Measurements from ENCODE around the gene RNF34. TPM values are rescaled to one million over a fixed set of nuclear protein-coding genes. Genes with fewer than 3 reads are reported as not detected.
A peak's percentile ranks its signal among the peaks of the same experiment; 100 is the strongest.

RNF34 gene
- total RNA-seq, 2 experiments from 2014 or later, result 60.6 to 63.1 TPM

DNA sequence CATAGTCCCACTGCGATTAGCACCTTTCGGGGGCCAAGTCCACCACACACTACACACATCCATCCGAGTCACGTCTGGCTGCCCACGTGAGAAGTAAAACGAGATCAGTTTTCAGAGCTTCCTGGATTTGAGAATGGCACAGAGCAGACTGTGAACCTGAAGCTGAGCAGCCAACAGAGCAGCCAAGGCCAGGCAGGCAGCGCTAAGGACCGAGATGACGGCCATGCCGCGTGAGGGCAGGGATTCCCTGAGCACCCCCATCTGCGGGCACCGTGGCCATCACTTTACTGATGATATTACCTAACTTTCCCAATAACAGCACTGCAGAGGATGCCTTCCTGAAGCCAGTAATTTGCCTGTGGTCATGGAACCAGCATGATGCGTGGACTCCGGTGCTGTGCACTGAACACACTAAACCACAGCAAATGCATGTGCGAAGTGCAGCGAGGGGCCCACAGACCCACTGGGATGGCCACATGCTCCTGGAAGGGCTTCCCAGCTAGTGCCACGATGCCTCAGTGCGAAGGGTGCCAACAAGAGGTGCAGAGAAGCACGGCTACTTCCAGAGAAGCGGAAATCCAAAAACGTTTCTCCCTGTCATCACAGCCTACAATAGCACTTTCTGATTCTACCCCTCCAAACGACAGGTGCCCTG, 56.0 kb downstream of the RNF34 start:
- Mint-ChIP-seq H3K9me3 (no peaks in the 10 kb centered on the region), H3K4me1 (ENCODE audit: low read depth) (peaks cover 32% of the 10 kb centered on the region), H3K4me3 (no peak overlapping the region), H3K36me3 (ENCODE audit: low read depth) (peaks cover 11% of the 10 kb centered on the region), H3K27ac (no peak overlapping the region), H3K27me3 (no peaks in the 10 kb centered on the region)
- Histone ChIP-seq H3K4me3 (ENCODE audit: low read length) (no peak overlapping the region), H3K4me1 (ENCODE audit: insufficient read depth, low read length) (peaks cover 40% of the 10 kb centered on the region), H3K27me3 (ENCODE audit: control insufficient read depth in 1 of 2, insufficient read depth in 2 of 2, low read length in 2 of 2) (no peaks in the 10 kb centered on the region), H3K27ac (ENCODE audit: low read depth in 1 of 2, low read length in 2 of 2) (no peak overlapping the region), H3K9me3 (ENCODE audit: control insufficient read depth in 1 of 2, insufficient read depth in 1 of 2, low read length in 2 of 2) (no peaks in the 10 kb centered on the region), H3K36me3 (ENCODE audit: insufficient read depth, low read length) (peaks cover 19% of the 10 kb centered on the region)
- TF ChIP-seq, protein P1, sequence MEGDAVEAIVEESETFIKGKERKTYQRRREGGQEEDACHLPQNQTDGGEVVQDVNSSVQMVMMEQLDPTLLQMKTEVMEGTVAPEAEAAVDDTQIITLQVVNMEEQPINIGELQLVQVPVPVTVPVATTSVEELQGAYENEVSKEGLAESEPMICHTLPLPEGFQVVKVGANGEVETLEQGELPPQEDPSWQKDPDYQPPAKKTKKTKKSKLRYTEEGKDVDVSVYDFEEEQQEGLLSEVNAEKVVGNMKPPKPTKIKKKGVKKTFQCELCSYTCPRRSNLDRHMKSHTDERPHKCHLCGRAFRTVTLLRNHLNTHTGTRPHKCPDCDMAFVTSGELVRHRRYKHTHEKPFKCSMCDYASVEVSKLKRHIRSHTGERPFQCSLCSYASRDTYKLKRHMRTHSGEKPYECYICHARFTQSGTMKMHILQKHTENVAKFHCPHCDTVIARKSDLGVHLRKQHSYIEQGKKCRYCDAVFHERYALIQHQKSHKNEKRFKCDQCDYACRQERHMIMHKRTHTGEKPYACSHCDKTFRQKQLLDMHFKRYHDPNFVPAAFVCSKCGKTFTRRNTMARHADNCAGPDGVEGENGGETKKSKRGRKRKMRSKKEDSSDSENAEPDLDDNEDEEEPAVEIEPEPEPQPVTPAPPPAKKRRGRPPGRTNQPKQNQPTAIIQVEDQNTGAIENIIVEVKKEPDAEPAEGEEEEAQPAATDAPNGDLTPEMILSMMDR (IDR thresholded peaks at IDR 0.05), result no peak
- POLR2A ChIA-PET, result no interaction called here
- ATAC-seq (ENCODE audit: poor library complexity), result no peak
- intact Hi-C loops (cut with DNase I, micrococcal nuclease), result no loop called here
- no peak for DNase-seq
- CTCF ChIA-PET, result interaction anchor here (1.4 kb wide), 1 partner anchor 13 kb away, joined by 4 read pairs; no protein-coding TSS in a partner anchor

DNA sequence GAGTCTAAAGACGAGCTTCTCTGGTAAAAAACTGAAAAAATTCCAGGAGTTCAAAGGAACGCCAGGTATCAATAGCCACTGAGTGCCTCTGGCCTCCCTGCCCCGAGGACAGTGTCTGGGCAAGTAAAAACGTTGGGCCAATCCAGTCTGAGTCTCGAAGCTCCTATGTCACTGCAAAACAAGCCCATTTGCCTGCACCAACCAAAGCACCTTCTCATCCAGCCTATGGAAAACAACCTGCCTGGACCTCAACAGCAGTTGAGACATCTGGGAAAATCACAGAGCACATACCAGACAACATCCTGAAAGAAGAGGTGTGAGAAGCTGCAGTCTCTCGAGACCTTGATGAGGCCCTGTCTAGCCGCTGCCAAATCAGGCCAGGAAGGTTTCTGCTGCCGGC, 56.6 kb downstream of the RNF34 start:
- H3K27me3 Mint-ChIP-seq, result no peaks in the 10 kb centered on the region
- no peak for ATAC-seq (ENCODE audit: poor library complexity)
- CTCF ChIA-PET, result no interaction called here
- no peak for DNase-seq
- Histone ChIP-seq H3K4me3 (ENCODE audit: low read length) (no peak overlapping the region), H3K9me3 (ENCODE audit: control insufficient read depth in 1 of 2, insufficient read depth in 1 of 2, low read length in 2 of 2) (no peaks in the 10 kb centered on the region), H3K27me3 (ENCODE audit: control insufficient read depth in 1 of 2, insufficient read depth in 2 of 2, low read length in 2 of 2) (no peaks in the 10 kb centered on the region), H3K27ac (ENCODE audit: low read depth in 1 of 2, low read length in 2 of 2) (no peak overlapping the region), H3K36me3 (ENCODE audit: insufficient read depth, low read length) (peaks cover 13% of the 10 kb centered on the region), H3K4me1 (ENCODE audit: insufficient read depth, low read length) (peaks cover 46% of the 10 kb centered on the region)
- no peak overlapping the region for H3K4me3 Mint-ChIP-seq
- POLR2A ChIA-PET, result no interaction called here
- no peak overlapping the region for H3K27ac Mint-ChIP-seq
- peaks cover 6% of the 10 kb centered on the region for H3K36me3 Mint-ChIP-seq (ENCODE audit: low read depth)
- H3K4me1 Mint-ChIP-seq (ENCODE audit: low read depth), result peaks cover 34% of the 10 kb centered on the region
- TF ChIP-seq, protein P1 (IDR thresholded peaks at IDR 0.05), result no peak
- intact Hi-C loops (cut with DNase I, micrococcal nuclease), result no loop called here
- no peaks in the 10 kb centered on the region for H3K9me3 Mint-ChIP-seq

DNA sequence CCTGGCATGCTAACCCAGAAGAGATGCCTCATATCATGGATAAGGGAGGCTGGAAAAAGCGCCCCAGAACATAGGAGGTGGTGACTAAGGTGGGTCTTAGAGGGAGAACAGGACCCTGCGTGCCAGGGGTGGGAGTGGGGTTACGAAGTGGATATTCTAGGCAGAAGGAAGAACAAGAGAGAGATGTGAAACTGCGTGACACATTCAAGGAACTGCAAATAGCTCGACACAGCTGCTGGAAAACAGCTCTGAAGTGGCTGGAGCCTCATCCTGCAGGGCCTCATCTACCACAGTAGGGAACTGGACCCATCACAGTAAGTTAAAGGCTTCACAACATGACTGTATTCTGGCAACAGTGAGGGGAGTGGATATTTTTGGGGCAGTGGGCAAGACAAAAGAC, 61.1 kb downstream of the RNF34 start:
- CTCF ChIA-PET, result interaction anchor here (1.3 kb wide), 1 partner anchor 18 kb away, joined by 4 read pairs; no protein-coding TSS in a partner anchor
- intact Hi-C loops (cut with DNase I, micrococcal nuclease), result no loop called here

More for the DNA sequence above, 61.1 kb downstream of the RNF34 start:
- Histone ChIP-seq H3K36me3 (ENCODE audit: insufficient read depth, low read length) (peaks cover 6% of the 10 kb centered on the region), H3K9me3 (ENCODE audit: control insufficient read depth in 1 of 2, insufficient read depth in 1 of 2, low read length in 2 of 2) (no peaks in the 10 kb centered on the region), H3K4me1 (ENCODE audit: insufficient read depth, low read length) (peaks cover 48% of the 10 kb centered on the region), H3K4me3 (ENCODE audit: low read length) (no peak overlapping the region), H3K27ac (ENCODE audit: low read depth in 1 of 2, low read length in 2 of 2) (no peak overlapping the region), H3K27me3 (ENCODE audit: control insufficient read depth in 1 of 2, insufficient read depth in 2 of 2, low read length in 2 of 2) (no peaks in the 10 kb centered on the region)
- Mint-ChIP-seq H3K36me3 (ENCODE audit: low read depth) (peaks cover 4% of the 10 kb centered on the region), H3K4me3 (no peak overlapping the region), H3K27me3 (no peaks in the 10 kb centered on the region), H3K4me1 (ENCODE audit: low read depth) (peaks cover 43% of the 10 kb centered on the region), H3K27ac (no peak overlapping the region), H3K9me3 (no peaks in the 10 kb centered on the region)
- TF ChIP-seq, protein P1 (IDR thresholded peaks at IDR 0.05), result no peak
- POLR2A ChIA-PET, result no interaction called here
- ATAC-seq (ENCODE audit: poor library complexity), result no peak
- peak in 2 of 14 experiments; percentile 41 to 44 for DNase-seq

All from CD4-positive, alpha-beta T cell (primary cell).